OCI-LY3 (cell line): ENCODE data around the gene CX3CL1.

Experiments
- CTCF ChIP-seq: fragments of 200-600, 300-600 bp; sonication (generic); IDR thresholded peaks from 2 replicates; pipeline ENCODE4 v1.5.1; 2014; ENCODE audit warnings: antibody characterized with exemption, low read length, low read depth
- EZH2phosphoT487 ChIP-seq: fragments of 200-600 bp; shearing (Covaris generic); IDR thresholded peaks from 2 replicates; pipeline ENCODE4 v1.6.1; 2018; ENCODE audit warnings: antibody characterized with exemption, mixed run types, low read depth

GRCh38 chr16:57354311-57354710 is 18.0 kb upstream of the CX3CL1 start:
- TF ChIP-seq CTCF (no peak), EZH2phosphoT487 (no peak)
